Tibial nerve (tissue), 4 donors: Measurements from ENCODE around the gene MYH14. TPM values are rescaled to one million over a fixed set of nuclear protein-coding genes. Genes with fewer than 3 reads are reported as not detected.
"Not testable (repeated sequence)": the region's sequence is repeated elsewhere in the genome, so short reads cannot be mapped to it uniquely, and the experiment has no call there.

Experiments used
- DNase-seq, 2 donors: peaks; one replicate each; pipeline ENCODE4 v3.0.0-alpha.2; 2019; ENCODE audit warnings: low spot score in 2 of 2
- H3K27ac ChIP-seq, 4 donors: fragments of 200-600 bp; sonication (generic) in 3 of 4; one replicate each; pipeline ENCODE4 v1.5.1; 2017 to 2019; ENCODE audit warnings: mild to moderate bottlenecking in 1 of 4
- H3K27me3 ChIP-seq, 2 donors: fragments of 200-600 bp; sonication (generic) in 1 of 2; one replicate each; pipeline versions ENCODE4 v1.5.1 to v1.6.0; 2017 to 2019
- H3K36me3 ChIP-seq, 3 donors: fragments of 200-600 bp; sonication (generic); one replicate each; pipeline ENCODE4 v1.5.1; 2018 to 2019
- H3K4me1 ChIP-seq, 4 donors: fragments of 200-600 bp; sonication (generic) in 3 of 4; one replicate each; pipeline ENCODE4 v1.5.1; 2017 to 2019
- H3K4me3 ChIP-seq, 4 donors: fragments of 200-600 bp; sonication (generic) in 3 of 4; one replicate each; pipeline ENCODE4 v1.5.1; 2017 to 2019; ENCODE audit warnings: mild to moderate bottlenecking in 1 of 4, moderate library complexity in 1 of 4
- H3K9me3 ChIP-seq, 4 donors: fragments of 200-600 bp; sonication (generic) in 3 of 4; one replicate each; pipeline ENCODE4 v1.5.1; 2017 to 2019
- EP300 ChIP-seq, 2 donors: sonication (generic); formaldehyde crosslinking; IDR thresholded peaks; one replicate each; pipeline ENCODE4 v1.6.1; 2017; ENCODE audit warnings: antibody characterized with exemption in 2 of 2, mild to moderate bottlenecking in 1 of 2
- POLR2A ChIP-seq, 2 donors: fragments of 450-650 bp; IDR thresholded peaks; one replicate each; pipeline ENCODE4 v1.6.1; 2017; ENCODE audit warnings: antibody characterized with exemption in 2 of 2, mild to moderate bottlenecking in 2 of 2, moderate library complexity in 2 of 2
- WGBS, 2 donors: methylation state at CpG; one replicate each; pipeline ENCODE4 v1.1.5; 2018; 5-methylcytosine and 5-hydroxymethylcytosine counted together
- total RNA-seq, 4 donors: library from RNA; depleted of rRNA; stranded (reverse); fragments of >200 nt; gene quantifications; one replicate each; pipeline ENCODE4 v1.1.0, GENCODE V29; 2016
- TF ChIP-seq, protein P1 (sequence below), 5 experiments: fragments of 200-600 bp in 3 of 5; fragments of 450-650 bp in 2 of 5; sonication (generic) in 3 of 5; IDR thresholded peaks; one replicate each; pipeline ENCODE4 v1.5.1; 2016 to 2019; ENCODE audit warnings: antibody characterized with exemption in 5 of 5, mild to moderate bottlenecking in 3 of 5, moderate library complexity in 2 of 5

The MYH14 gene
- total RNA-seq, 4 donors from 2014 or later: 12.9 to 30.3 (median 15.3) TPM

DNA sequence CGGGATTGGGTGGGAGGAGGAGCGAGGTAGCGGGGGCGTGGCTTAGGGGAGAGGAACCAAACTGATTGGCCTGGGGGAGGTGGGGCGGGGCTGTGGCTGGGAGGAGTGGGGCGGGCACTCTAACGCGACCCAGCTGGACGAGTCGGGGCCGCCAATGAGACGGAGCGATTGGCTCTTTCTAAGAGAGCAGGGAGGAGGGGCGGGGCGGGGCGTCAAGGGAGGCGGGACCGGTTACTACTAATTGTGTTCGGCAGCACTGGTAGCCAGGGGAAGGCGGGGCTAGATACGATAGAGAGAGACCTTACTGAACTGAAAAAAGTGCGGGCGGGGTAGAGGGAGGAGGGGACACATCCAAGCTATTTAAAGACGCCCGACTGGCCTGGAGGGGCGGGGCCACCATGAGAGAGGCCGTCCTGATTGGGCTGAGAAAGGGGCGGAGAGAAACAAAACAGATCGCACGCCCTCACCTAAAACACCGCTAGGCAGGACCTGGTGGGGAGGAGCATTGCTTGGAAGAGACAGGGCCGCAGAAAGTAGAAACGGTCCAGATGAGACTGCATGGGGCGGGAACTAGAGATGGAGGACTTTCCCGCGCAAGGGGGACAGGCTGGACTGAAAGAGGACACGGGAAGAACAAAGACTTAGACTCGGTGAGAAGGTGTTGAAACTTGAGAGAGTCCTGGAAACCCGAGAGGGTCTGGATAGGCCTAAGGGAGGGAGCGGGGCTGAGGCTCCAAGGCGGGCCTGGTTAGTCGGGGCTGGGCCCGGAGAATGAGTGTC is 125.9 kb downstream of the MYH14 start, which contains the start of gene KCNC3:
Gene KCNC3, minus strand, starts transcription at position 232 of the 780 bp plus-strand sequence. CDS start 295 bp downstream, outside the sequence.
- peak; percentile 90 to 94 for DNase-seq
- Histone ChIP-seq H3K27ac (peak within 1 kb of the TSS; percentile 28 to 81 (median 70)), H3K9me3 (no peaks in the 10 kb centered on the region), H3K36me3 (no peaks in the 10 kb centered on the region), H3K27me3 (peaks cover 0 to 77% of the 10 kb centered on the region in 2 donors), H3K4me3 (peak within 1 kb of the TSS in 3 of 4 donors; percentile 19 to 48 (median 23)), H3K4me1 (peaks cover 0 to 68% (median 19%) of the 10 kb centered on the region in 4 donors)
- 1 to 2% methylated on average over 37 to 43 of the region's 43 CpGs for WGBS, 2 donors
- TF ChIP-seq, protein P1, sequence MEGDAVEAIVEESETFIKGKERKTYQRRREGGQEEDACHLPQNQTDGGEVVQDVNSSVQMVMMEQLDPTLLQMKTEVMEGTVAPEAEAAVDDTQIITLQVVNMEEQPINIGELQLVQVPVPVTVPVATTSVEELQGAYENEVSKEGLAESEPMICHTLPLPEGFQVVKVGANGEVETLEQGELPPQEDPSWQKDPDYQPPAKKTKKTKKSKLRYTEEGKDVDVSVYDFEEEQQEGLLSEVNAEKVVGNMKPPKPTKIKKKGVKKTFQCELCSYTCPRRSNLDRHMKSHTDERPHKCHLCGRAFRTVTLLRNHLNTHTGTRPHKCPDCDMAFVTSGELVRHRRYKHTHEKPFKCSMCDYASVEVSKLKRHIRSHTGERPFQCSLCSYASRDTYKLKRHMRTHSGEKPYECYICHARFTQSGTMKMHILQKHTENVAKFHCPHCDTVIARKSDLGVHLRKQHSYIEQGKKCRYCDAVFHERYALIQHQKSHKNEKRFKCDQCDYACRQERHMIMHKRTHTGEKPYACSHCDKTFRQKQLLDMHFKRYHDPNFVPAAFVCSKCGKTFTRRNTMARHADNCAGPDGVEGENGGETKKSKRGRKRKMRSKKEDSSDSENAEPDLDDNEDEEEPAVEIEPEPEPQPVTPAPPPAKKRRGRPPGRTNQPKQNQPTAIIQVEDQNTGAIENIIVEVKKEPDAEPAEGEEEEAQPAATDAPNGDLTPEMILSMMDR (IDR thresholded peaks at IDR 0.05): no peak
- peak in 1 of 2 donors; percentile 59 for TF ChIP-seq POLR2A (IDR thresholded peaks at IDR 0.05)
- TF ChIP-seq EP300 (IDR thresholded peaks at IDR 0.05): peak in 1 of 2 donors; percentile 67

- Histone ChIP-seq H3K4me1 (peaks cover 0 to 68% (median 19%) of the 10 kb centered on the region in 4 donors), H3K27me3 (peaks cover 0 to 83% of the 10 kb centered on the region in 2 donors), H3K4me3 (peak overlapping the region in 1 of 4 donors; percentile 48), H3K27ac (peak overlapping the region in 3 of 4 donors; percentile 60 to 81 (median 79))
- H3K9me3 ChIP-seq, H3K36me3 ChIP-seq, DNase-seq: not testable (repeated sequence)
- 13 to 14% methylated on average over 18 of the region's 18 CpGs for WGBS, 2 donors
These were observed 126.5 kb downstream of the MYH14 start for GRCh38 chr19:50329926-50330294.

DNA sequence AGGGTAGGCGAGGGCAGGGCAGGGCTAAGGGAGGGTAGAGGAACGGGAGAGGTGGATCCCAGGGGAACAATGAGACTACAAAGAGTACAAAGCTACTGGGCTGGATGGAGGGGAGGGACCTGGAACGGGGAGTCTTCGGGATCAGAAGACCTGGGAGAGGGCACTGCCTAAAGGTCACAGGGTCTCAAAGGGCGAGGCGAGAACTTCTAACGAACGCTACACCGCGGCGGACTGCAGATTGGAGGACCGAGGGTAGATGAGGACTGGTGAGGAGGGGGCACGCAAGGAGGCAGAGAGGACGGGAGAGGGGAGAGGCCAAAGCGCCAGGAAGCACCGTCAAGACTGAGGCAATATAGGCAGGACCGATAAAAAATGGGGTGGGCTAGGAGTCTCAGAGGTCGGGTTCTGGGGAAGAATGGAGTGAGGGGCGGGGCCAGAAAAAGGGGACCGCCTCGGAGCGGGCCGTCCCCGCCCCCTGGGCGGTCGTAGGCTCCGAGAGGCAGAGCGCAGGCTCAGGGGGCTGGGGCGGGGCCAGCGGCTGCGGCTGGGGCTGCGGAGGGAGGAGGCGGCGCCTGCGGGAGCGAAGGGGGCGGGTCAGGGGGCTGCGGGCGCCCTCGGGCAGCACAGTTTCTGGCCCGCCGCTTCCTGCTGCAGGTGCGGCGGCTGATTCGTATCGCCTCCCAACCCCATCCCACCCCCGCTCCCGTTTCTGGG is 127.1 kb downstream of the MYH14 start:
- TF ChIP-seq, protein P1 (IDR thresholded peaks at IDR 0.05): no peak
- no peak for TF ChIP-seq EP300 (IDR thresholded peaks at IDR 0.05)
- no peak for TF ChIP-seq POLR2A (IDR thresholded peaks at IDR 0.05)
- no peaks in the 10 kb centered on the region for H3K36me3 ChIP-seq
- peaks cover 0 to 89% of the 10 kb centered on the region in 2 donors for H3K27me3 ChIP-seq
- H3K27ac ChIP-seq: peak overlapping the region; percentile 35 to 81 (median 58)
- 1% methylated on average over 48 of the region's 48 CpGs for WGBS, 2 donors
- peak overlapping the region; percentile 17 to 48 (median 25) for H3K4me3 ChIP-seq
- DNase-seq: peak; percentile 26
- peaks cover 0 to 64% (median 19%) of the 10 kb centered on the region in 4 donors for H3K4me1 ChIP-seq
- H3K9me3 ChIP-seq: no peaks in the 10 kb centered on the region

DNA sequence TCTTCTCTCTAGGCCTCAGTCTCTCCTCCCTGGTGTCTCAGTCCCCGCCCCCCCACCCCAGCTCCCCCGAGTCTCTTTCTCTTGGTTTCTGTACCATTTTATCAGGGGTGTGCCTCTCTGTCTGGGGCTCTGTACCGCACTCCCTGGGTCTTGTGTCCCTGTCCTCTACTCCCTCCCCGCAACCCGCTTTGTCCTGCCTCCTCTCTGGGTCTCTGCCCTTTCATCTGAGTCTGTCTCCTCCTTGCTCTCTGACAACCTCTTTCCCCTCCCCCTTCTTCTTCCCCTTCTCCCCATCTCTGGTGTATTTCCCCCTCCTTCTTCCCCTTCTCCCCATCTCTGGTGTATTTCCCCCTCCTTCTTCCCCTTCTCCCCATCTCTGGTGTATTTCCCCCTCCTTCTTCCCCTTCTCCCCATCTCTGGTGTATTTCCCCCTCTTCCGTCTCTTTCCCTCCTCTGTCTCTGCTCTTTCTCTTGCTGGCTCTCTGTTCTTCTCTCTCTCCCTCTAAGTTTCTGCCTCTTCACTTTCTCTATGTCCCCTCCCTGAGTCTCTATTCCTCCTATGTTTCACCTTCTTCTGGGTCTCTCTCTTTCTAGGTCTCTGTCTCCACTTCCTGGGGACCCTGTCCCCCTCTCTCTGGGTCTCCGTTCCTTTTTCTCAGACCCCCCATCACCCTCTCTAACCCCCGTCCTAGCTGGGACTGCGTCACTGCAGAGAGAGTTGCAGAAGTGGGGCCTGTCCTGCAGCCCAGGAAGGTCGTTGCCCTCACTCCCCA is 128.0 kb downstream of the MYH14 start:
- no peaks in the 10 kb centered on the region for H3K36me3 ChIP-seq
- 10 to 12% methylated on average over 10 of the region's 10 CpGs for WGBS, 2 donors
- peaks cover 0 to 84% of the 10 kb centered on the region in 2 donors for H3K27me3 ChIP-seq
- peaks cover 0 to 55% (median 16%) of the 10 kb centered on the region in 4 donors for H3K4me1 ChIP-seq
- DNase-seq: no peak
- no peaks in the 10 kb centered on the region for H3K9me3 ChIP-seq
- H3K27ac ChIP-seq: peak overlapping the region; percentile 35 to 84 (median 51)
- peak overlapping the region; percentile 17 to 48 (median 25) for H3K4me3 ChIP-seq
- no peak for TF ChIP-seq POLR2A (IDR thresholded peaks at IDR 0.05)
- TF ChIP-seq, protein P1 (IDR thresholded peaks at IDR 0.05): no peak
- no peak for TF ChIP-seq EP300 (IDR thresholded peaks at IDR 0.05)

DNA sequence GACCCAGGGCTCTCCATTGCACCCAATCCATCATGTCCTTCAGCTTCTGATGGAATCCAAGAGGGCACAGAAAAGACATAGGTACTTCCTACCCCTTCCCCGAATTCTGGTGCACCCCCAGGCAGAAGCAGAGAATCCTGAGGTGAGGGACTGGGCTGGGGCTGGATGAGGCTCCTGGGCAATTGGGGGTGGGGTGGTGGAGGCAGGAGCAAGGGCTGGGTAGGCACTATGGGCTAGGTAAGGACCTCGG is 128.5 kb downstream of the MYH14 start:
- peaks cover 0 to 79% of the 10 kb centered on the region in 2 donors for H3K27me3 ChIP-seq

More for the DNA sequence above, 128.5 kb downstream of the MYH14 start:
- WGBS, 2 donors: 11 to 20% methylated on average over 2 of the region's 2 CpGs
- no peak overlapping the region for H3K4me3 ChIP-seq
- H3K4me1 ChIP-seq: peaks cover 0 to 51% (median 13%) of the 10 kb centered on the region in 4 donors
- H3K27ac ChIP-seq: peak overlapping the region in 2 of 4 donors; percentile 2 to 84
- no peak for TF ChIP-seq POLR2A (IDR thresholded peaks at IDR 0.05)
- TF ChIP-seq, protein P1 (IDR thresholded peaks at IDR 0.05): no peak
- TF ChIP-seq EP300 (IDR thresholded peaks at IDR 0.05): no peak
- DNase-seq: no peak
- no peaks in the 10 kb centered on the region for H3K9me3 ChIP-seq
- H3K36me3 ChIP-seq: no peaks in the 10 kb centered on the region
